Hematopoietic multipotent progenitor cell treated with erythropoietin and hydrocortisone succinate and interleukin-3 and kit ligand, for 6 days (in vitro differentiated cells): Measurements from ENCODE around the gene LITAFD.
"Not testable (repeated sequence)": the region's sequence is repeated elsewhere in the genome, so short reads cannot be mapped to it uniquely, and the experiment has no call there.

Experiments
- DNase-seq: peaks from one replicate; pipeline ENCODE4 v3.0.0-alpha.2; 2015

The LITAFD gene

GRCh38 chr16:8894736-8895334 is 12.7 kb downstream of the LITAFD start:
- no peak for DNase-seq

DNA sequence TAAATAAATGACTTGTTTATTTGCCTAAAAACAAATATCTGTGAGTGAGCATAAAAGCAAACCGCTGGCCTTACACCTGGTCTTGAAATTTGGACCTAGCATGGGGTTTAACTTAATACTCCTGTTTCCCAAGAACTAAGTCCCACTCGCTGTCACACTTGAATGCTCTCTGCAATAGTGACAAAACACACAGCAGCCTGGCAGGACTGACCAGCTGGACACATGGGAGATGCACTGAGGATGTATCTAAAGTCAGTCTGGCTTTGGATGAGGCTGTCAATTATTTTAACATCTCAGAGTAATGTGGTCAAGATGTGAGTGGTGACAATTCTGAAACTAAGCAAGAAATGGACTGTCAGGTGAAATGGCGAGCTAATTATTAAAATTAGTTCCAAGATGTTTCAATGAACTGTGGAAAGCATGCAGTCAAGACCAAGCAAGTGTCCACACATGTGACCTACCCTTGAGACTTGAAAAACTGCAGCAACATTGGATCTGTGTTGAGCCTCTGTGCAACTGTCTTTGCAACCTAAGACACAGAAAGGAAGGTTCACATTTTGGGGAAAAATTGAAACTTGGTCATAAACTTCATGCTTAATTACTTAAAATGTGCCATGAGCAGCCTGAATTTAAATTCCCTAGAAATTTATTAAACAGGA is 16.6 kb downstream of the LITAFD start:
- DNase-seq = no peak

DNA sequence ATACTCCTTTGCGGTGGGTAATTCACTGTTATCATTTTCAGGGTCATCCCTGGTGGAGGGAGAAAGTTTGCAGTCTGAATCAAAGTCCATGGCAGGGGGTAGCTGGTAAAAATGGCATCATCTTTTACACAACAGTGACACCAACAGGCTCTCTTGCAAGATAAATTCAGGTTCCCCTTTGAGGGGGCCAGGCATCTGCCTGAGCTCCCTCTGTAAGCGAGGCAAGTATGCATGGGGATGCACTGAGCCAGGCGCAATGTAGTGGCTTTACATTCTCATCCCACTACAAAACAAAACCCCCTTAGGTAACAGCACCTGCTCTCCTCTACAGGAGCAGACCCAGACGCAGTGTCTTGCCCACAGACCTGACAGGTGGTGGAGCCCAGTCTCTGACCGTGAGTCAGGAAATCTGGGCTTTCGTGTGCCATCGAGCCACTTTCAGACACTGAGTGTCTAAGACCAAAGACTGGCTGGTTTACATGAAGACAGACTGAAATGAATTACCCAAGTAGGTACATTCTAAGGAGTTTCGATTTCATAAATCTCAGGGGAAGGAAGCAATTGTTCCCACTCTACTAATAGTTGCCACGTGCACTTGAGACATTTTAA is 17.7 kb downstream of the LITAFD start:
- DNase-seq = no peak

DNA sequence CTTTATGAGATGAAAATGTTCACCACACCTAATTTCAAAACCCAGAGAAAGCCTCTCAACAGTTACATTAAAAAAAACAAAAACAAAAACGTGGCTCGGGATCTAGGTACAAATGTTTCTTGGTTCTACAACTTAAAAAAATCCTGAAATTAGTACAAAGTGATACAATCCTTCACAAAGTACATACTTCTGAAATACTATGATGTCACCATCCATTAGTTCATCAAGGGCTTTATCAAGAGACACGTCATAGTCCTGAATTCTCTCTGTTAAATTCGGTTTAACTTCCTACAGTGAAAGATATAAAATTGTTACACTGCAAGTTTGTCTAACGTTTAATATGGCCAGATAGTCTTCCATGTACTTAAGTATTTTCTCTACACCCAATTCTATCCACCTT is 18.2 kb downstream of the LITAFD start:
- DNase-seq = no peak

- no peak for DNase-seq
Observed at GRCh38 chr16:8901320-8901861, 19.2 kb downstream of the LITAFD start.

DNA sequence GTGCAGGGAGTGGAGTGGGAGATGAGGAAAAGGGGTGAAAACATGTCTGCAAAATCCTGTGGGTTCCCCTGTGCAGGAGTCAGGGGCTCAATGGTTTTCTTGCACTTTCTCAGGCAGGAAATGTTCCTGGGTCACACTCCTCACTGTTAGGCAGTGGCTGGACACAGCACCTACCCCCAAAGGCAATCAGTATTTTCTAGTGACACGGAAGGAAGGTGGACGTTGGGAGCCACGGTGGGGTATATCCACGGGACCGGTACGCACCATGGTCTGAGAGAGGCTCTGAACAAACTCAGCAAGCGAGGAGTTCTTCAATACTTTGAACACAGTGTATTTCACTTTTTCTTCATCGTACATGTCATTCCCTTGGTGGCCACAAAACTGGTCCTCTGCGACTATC is 20.9 kb downstream of the LITAFD start:
- DNase-seq = no peak

DNA sequence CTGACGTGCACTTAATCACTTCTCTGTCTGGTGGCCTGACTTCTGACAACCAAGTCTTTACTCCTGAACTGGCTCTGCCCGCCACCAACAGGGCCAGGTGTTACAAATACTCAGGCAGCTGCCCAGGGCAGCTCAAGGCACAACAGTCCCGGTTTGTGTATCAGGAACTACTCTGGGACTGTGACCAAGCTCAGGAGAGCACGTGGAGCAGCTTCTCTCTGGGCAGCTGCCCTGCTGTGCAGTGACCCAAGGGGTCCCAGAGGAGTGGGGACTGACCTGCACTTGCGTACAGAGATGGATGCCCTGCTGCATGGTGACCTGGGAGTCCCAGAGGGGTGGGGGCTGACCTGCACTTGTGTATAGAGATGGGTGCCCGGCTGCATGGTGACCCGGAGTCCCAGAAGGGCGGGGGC is 21.9 kb downstream of the LITAFD start:
- no peak for DNase-seq

DNA sequence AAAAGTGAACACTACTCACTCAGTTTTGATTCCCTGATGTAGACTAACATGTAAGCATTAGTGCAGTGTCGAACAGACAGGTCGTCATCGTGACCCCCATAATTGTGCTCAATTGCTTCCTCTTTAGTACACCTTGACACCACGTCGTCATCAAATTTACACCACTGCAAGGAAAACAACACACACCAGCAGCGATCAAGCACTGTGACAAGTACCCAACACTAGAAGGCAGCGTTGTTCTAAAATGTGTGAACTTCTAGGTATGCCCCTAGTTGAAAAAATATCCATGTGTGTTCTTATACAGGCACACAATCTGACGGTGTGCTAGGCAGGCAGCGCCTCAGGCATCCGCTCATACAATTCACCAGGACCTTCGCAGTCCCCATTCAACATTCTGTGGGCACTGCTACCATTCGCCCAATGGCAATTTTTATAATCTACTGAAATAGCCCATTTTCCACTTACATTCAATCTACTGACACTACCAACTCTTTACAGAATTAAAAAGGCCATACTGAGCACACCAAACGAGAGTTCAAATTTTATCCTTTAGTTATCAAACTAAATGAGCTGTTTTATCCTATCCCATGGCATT is 23.1 kb downstream of the LITAFD start:
- DNase-seq = peak; percentile 76

DNA sequence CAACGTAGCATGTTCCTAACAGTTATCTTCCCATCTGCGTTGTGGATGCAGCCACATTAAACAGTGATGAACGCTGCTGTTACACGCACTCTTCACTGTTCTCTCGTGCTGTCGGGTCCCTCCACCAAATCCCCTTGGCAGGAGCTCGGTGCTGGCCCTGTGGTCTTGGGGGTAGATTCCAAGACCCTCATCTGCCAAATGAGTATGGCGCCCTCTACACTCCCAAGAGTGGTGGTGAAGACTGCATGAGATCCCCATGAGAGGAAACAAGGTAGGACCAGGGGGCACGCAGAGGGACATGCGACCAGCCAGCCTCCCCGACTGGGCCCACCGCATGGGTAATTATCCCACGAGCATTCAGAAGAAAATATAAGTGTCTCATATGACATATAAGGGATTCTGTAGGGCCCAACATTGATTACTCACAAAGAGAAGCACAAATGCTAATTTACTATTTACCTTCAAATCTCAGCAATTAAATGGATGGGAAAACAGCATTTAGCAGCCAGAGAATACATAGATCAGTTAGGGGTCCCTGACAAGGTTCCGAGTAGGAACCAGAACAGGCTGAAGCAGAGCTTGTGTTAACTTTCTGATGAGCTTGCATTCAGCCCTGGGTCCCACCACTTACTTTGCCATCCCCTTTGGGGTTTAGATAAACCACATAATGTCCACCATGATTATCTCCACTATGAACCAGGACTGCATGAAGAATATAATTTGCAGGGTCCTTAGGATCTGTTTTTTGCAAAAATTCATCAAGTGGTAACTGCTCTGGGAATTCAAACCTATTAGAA is 23.8 kb downstream of the LITAFD start:
- no peak for DNase-seq

DNA sequence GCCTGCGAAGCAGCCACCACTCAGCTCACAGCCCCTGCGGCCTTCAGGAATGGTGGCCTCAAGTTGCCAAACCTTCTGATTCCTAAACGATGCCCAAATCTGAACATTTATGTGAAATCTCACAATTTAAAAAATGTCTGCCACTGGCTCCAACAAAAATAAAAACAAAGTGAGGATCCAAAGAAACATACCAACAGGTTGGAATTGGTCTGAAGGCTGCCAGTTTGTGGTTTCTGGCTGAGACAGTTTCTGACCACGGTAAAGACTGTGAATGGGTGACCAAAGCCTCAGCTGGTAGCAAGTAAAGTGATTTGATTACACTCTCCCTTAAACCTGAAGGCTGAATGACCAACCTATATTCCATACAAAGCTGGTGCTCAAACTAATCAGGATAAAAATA is 24.9 kb downstream of the LITAFD start:
- DNase-seq = no peak

GRCh38 chr16:8908810-8909468 is 26.8 kb downstream of the LITAFD start:
- no peak for DNase-seq

GRCh38 chr16:8910811-8911210 is 28.7 kb downstream of the LITAFD start:
- DNase-seq = no peak

DNA sequence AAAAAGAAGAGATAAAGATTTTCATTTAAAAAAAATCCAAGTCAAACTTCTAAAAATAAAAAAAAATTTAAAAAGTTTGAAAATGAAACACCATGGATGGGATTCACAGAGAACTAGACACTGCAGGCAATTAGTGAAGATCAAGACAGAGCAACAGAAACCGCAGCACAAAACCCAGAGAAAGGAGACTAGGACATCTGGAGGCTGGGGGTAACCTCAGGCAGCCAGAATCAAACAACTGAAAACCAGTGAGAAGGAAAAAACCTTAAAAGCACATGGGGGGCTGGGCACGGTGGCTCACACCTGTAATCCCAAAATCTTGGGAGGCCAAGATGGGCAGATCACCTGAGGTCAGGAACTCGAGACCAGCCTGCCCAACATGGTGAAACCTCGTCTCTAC is 30.6 kb downstream of the LITAFD start:
- DNase-seq = no peak

- DNase-seq = no peak
Observed at GRCh38 chr16:8914098-8914497, 31.9 kb downstream of the LITAFD start.

GRCh38 chr16:8915722-8916301 is 33.7 kb downstream of the LITAFD start:
- no peak for DNase-seq

DNA sequence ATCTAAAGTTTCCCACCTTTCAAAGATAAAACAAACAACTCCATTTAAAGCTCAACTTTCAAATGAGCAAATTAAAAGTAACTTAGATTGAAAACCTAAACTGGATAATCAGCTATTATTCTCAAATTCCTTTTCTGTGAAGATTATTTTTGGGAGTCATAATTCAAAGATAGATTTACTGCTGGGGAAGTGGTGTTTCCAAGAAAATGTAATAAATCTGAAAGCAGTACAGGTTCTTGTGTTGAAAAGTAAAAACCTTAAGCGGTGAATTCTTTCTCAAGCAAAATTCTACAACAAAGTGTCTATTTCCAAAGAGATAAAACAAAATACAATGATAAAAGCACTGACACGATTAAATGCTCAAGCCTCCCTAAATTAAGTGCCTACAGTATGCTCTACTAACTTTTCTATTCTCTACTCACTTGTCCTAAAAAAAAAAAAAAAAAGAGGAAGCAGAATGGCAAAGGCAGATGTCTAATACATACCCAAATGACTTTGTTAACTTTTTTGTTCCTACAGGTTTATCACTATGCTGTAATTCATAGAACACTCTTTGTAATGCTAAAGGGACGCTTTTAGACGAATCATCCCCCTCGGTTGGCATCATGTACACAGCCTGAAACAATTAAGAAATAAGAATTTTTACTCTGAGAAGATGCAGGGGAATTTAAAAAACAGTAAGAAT is 34.5 kb downstream of the LITAFD start:
- peak; percentile 12 for DNase-seq

GRCh38 chr16:8917336-8917735 is 35.2 kb downstream of the LITAFD start:
- DNase-seq = not testable (repeated sequence)

- peak; percentile 55 for DNase-seq
Observed at GRCh38 chr16:8919089-8919933, 37.2 kb downstream of the LITAFD start.

DNA sequence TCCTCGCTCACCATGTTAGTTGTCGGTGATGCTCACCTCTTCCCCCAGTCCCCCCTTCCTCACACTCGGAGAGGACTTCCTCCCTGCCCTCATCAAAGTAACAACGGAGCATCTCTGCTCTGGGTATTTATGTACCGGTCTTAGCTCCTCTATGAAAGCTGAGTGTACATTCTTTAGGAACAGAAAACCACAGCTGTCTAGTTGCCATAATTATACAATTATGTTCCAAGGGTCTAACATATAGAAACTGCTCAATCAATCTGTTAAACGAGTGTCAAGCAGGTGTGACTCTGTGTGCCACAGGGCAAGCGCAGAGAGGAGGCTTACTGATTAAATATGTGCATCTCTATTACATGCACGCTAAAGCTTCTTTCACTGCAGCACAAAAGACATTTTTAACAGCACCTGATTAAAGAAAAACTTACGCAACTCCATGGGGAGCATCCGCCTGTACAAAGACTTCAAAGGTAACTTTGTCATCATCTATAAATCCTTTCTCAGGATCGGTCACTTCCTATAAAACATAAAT is 37.8 kb downstream of the LITAFD start:
- DNase-seq = no peak
